RPMI7951 (cell line): ENCODE measurements around the gene CSH1. TPM values are rescaled to one million over a fixed set of nuclear protein-coding genes. Genes with fewer than 3 reads are reported as not detected.
"Not testable (repeated sequence)": the region's sequence is repeated elsewhere in the genome, so short reads cannot be mapped to it uniquely, and the experiment has no call there.

Source experiments
- DNase-seq: peaks from one replicate; pipeline ENCODE4 v3.0.0-alpha.2; 2012; ENCODE audit warnings: low read depth
- total RNA-seq: library from RNA; depleted of rRNA; stranded (reverse); fragments of >200 nt; shearing (Covaris generic); gene quantifications from 2 replicates; pipeline ENCODE4 v1.2.3, GENCODE V29; 2014; rRNA removed

CSH1 gene
- not detected in 2 replicates for total RNA-seq

DNA sequence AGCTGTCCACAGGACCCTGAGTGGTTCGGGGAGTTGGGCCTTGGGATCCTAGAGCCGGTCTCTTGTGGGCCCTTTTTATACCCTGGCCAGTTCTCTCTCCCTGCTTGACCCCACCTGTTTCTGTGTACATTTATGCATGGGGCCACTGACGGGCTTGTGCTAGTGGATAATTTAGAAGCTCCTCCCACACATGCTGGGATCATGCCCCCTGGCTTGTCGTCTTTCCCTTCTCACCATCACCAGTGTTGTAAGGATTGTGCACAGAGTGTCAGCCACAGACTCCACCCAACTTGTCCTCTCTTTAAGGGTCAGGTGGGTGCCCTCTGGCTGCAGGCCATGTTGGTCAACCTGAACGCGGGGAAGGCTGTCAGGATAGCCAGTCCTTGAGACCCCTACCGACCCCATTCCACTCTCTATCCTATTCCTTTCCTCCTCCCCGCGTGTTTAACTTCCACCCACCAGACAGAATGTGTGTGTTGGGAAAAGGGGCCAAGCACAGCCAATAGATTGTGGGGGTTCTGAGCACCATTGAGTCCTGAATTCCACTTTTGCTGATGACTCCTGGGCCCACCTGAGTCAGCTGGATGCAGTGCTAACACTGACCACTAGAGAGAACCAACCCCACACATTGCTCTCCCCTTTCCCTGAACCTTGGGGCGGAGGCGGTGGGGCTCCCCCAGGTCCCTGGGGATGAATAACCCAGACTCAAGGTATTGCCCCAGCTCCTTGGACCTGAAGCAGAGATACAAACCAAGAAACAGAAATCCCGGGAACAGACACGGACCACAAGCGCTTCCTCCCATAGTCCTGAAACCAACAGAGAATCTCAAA is at the start of gene CSH1:
CSH1 (minus strand) TSS at position 51 of the 831 bp plus-strand sequence. CDS start 63 bp downstream, outside the sequence.
- not testable (repeated sequence) for DNase-seq

DNA sequence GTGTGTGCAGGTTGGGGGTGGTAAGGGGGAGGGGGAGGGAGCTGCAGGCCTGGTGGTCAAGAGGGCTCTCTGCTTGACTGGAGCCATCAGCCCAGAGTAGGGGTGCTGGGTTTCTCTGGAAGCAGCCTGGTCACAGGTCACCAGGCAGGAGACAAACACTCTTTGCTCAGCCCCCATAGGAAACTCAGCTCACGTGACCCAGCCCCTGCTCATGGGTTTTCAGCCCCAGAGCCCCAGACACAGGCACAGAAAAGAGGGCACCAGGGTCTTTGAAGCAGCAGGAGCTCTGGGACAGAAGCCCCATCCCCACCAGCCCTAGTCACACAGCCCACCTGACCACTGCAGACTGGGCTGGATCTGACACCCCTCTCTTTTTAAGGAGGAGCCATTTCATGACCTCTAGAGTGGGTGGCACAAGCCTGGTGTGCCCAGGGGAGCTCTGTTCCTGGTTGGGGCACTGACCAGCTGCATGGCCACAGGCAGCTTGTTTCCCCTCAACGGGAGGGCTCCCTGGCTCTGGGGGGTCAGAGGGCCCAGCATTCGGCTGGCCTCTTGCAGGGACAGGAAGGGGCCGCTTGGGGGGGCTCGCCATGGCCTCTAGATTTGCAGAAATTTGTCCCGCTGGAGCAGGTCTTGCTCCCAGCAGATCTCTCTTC is 49.5 kb upstream of the CSH1 start:
- DNase-seq = no peak

DNA sequence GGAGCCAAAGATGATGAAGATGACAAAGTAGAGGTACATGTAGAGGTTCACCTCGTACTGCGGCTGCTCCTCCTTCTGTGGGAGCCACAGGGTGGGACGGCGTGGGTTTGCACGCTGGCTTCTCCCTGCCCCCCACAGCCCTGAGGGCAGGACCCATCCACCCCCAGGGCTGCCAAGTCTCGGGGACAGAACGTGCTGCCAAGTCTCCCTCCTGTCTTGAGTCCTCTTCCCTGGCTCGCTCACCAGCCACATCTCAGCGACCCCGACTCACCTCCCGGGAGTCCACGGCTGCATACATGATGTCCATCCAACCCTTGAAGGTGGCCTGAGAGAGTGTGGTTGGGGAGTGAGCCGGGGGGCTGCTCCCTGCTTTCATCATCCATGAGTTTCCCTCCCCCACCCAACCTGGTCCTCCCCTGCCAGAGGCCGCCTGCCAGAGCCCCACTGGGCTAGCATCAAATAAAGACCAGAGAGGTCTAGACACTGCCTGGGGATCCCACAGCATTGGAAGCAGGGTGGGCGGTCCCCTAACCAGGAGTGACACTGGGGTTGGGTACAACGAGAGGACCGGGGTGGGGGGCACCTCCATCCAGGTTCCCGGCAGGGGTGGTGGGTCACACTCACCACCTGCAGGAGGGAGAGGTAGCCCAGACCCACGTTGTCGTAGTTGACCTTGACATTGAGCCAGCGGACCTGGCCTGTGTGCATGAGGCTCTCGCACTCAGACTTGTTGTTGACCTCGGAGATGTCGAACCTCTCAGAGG is 48.5 kb upstream of the CSH1 start:
- DNase-seq = no peak

DNA sequence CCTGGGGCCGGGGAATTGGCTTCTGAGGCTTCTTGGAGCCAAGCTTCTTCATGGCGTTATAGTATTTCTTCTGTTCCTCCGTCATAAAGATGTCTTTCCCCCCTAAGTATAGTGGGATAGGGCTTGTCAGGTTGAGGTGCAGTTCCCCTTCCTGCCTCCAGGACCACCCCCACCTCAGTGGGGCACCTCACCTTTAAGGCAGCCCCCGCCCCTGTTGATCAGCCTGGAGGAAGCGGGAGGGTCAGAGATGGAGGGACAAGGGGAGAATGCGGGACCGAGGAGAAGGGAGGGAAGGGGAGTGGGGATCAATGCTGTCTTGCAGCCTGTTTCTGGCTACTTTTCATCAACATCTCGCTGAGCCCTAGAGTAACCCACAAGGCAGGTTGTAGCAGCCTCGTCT is 47.4 kb upstream of the CSH1 start:
- no peak for DNase-seq

DNA sequence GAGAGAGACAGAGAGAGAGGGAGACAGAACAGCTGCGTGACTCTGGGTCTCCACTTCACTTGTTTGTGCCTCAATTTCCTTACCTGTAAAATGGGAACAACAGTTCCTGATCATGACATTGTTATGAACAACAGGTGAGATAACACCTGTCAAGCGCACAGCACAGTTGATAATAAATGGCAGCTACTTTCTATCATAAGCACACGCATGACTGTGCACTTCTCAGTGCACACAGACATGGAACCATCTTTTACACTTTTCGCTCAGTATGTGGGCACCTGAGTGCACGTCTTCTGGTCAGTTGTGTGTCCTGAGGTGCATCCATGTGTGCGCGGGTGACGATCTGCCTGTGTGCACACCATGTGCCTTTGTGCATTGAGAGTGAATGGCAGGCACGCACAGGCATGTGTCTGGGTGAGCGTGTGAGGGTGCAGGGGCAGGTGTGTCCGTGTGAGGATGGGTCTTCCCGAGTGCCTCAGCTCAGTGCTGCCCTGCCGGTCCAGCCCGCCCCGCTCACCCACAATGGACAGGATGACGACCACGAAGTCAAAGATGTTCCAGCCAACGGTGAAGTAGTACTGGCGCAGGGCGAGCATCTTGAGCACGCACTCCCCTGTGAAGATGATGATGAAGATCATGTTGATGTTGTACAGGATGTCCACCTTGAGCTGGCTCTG is 46.1 kb upstream of the CSH1 start:
- DNase-seq = no peak

DNA sequence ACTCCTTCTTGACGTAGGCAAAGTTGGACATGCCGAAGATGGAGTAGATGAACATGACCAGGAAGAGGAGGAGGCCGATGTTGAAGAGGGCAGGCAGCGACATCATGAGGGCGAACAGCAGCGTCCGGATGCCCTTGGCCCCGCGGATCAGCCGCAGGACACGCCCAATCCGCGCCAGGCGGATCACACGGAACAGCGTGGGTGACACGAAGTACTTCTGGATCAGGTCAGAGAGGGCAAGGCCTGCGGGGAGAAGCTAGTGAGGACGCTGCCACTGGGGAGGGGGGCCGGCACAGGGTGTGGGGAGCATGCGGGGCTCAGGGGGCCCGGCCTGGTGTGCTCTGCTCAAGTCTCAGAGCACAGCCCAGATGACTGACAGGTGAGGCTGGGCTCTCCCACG is 45.4 kb upstream of the CSH1 start:
- no peak for DNase-seq

DNA sequence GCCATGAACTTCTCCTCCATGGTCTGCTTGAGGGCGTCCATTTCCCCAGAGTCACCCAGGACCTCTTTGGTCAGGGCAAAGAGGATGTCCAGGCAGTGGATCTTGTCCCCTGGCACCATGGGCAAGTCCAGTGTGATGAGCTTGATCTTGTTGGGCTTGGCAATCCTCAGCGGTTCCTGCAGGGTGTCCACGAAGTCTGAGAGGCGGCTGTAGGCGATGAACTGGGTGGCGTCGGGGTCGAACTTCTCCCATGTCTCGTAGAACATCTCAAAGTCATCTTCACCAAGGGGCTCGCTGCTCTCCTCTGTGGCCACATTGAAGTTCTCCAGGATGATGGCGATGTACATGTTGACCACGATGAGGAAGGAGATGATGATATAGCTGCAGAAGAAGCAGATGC is 44.8 kb upstream of the CSH1 start:
- DNase-seq = no peak

DNA sequence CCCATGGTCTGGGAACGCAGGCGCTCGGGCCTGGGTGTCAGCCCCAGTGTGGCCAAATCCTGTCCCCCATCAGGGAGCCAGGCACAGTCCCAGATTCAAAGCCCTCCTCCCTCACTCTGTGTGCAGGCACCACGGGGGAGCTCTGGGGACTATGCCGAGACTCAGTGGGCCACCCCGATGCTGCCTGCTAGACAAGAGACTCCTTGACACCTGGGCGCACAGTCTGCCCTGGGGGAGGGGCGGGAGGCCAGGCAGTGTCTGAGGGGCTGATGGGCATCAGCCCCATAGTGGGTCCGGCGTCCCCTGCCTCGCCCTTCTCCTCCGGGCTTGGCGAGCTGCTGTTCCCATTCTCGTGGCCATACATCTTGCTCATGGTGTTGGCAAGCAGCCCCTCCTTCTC is 44.2 kb upstream of the CSH1 start:
- DNase-seq = no peak

DNA sequence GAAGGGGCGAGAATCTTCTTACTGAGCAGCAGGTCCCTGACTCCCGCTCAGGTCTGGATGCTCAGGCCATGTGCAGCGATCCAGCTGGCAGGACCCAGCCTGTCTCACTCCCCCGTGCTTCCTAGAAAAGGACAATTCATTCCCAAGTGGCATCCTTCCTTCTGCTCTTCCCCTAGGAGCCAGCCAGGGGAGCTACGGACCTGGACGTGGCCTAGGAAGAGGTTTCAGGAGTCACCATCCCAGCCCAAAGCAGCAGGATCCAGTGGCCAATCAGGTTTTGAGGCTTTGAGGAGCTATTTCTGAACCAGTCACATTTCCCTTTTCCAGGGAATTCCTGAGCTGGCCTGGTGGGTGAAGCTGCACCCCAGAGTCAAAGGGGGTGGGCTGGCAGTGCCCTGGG is 43.5 kb upstream of the CSH1 start:
- DNase-seq = no peak

DNA sequence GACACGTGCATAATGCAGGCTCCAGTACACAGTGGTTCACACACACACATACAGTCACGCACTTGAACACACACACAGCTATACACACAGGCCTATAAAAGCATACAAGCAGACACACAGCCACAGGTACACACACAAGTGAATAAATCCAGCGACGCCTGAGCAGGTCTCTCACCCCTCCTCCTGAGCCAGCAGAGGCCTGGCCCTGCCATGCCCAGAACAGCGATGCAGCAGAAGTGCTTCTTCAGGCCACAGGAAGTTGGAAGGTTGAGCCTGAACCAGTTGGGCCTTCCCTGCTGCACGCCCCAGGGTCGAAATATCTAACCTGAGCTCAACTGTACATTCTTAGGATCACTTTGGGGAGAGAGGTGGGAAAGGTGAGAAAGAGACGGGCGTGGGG is 43.0 kb upstream of the CSH1 start:
- DNase-seq = no peak

DNA sequence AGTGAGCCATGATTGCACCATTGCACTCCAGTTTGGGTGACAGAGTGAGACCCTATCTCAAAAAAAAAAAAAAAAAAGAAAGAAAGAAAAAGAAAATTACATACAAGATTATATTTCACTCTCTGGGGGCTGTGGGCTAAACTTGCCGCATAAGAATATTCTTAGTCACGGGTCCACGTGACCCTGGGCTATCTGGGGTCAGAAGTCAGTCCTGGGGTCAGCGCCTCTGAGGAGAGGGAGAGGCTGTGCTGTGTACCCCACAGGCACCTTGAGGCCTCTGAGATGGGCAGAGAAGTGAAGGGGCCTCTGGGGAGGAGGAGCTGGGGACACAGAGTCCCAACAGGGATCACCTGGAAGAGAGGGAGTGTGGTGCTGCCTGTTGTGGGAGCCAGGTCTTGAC is 41.5 kb upstream of the CSH1 start:
- no peak for DNase-seq

DNA sequence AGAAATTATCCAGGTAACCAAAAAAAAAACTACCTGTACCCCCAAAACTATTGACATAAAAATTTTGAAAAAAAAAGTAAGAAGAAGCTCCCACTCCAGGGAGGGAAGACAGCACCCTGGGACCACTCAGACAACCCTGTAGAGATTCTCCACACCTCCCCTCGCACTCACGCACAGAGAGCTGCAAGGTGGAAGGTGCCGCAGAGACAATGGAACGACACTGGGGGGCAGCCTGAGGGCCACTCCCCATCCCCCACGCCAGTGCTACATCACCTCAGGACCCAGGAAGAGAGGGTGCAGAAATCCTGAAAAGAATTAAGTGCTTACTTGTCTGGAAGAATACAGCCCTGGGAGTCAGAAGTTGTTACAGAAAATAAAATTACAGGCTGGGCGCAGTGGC is 40.9 kb upstream of the CSH1 start:
- no peak for DNase-seq

DNA sequence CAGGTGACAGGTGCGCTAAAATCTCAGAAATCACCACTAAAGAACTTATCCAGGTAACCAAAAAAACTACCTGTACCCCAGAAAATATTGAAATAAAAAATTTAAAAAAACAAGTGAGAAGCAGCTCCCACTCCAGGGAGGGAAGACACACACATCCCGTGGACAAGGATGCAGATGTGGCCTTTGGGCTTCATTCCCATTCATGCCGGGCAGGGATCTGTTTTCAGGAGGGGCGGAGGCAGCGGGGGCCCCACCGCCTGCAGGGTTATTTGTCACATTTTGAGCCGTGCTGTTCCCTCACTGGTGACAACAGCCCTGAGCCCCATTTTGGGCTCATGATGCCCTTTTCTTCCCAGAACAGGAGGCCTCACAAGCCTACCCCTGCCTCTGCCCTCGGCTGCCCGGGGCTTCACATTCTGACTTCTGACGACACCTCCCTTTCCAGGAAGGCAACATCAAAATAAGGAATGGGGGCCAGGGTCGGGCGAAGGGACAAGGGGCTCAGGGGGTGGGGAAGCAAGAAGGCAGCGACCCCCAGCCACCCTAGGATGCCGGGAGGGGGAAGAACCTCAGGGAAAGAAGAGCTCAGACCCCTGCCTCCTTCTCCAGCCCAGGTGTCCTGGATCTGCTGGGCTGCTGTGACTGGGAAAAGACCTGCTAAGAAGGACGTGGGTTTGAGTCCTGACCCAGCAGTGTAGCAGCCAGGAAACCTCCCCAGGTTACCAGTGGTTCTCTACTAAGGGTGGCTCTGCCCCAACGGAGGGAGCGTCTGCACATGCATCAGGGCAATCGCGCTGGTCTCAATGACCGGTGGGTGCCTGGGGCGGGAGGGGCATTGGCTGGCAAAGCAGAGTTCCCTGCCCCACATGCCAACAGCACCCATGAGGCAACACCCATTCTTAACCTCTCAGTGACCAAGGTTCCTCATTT is 38.1 kb upstream of the CSH1 start:
- no peak for DNase-seq

DNA sequence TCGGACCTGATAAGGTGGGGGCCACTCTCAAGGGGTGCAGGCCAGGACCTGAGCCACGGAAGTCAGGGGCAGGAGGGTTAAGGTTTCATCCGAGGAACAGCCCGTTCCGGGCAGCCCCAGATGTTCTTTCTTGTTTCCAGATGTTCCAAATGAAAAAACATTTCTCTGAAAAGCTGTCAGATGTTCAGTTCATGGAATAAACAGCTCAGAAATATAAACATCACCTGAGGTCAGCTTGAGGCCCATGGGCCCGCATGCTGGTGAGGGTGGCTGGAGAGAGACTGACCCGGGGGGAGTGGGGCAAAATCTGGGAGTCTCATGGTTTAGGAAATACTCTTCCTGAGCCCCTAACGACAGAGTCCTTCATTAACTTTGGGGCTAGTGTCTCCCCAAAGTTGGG is 37.2 kb upstream of the CSH1 start:
- DNase-seq = no peak

DNA sequence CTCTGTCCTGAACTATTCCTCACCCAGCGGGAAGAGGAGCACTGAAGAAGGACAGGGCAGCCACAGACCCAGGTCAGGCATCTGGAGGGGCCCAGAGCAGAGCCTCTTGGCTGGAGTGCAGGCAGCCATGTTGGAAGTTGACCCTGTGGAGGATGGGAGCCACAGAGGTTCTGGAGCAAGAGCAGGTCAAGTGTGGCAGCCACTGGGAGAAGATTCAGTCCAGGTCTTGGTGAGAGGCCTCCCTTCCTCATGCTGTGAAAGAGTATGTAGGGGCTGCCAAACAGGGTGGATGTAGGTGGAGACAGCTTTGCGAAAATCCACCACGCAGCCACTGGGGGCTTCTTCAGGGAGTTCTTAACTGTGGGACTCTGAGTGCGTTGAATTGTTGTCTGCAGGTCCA is 36.3 kb upstream of the CSH1 start:
- no peak for DNase-seq

DNA sequence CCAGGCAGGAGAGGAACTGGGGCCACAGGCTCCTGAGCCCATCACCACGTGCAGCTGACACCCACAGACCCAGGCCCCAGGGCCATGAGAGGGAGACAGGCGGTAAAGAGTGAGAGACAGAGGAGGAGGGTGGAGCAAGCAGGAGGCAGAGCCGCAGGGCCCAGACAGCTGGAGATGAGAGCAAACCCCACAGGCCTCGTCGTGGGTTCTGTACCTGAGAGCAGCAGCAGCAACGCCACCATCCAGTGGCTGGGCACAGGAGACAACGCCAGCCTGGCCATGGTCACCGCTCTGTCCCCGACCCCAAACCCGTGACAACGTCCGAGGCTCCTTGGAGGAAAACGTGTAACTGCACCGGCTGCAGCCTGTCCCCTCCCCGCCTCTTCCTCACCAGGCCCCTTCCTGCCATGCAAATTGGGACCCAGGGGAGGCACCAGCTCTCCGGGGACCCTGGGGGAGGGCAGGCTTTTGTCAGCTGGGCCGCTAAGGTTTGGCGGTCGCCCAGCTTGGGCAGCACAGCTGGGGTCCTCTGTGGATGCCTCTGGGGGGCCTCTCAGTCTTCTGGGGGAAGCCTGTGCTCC is 35.7 kb upstream of the CSH1 start, which contains the start of gene CD79B:
CD79B (minus strand) TSS at position 351 of the 581 bp plus-strand sequence; CDS start at position 281, 70 bp downstream.
- DNase-seq = no peak

DNA sequence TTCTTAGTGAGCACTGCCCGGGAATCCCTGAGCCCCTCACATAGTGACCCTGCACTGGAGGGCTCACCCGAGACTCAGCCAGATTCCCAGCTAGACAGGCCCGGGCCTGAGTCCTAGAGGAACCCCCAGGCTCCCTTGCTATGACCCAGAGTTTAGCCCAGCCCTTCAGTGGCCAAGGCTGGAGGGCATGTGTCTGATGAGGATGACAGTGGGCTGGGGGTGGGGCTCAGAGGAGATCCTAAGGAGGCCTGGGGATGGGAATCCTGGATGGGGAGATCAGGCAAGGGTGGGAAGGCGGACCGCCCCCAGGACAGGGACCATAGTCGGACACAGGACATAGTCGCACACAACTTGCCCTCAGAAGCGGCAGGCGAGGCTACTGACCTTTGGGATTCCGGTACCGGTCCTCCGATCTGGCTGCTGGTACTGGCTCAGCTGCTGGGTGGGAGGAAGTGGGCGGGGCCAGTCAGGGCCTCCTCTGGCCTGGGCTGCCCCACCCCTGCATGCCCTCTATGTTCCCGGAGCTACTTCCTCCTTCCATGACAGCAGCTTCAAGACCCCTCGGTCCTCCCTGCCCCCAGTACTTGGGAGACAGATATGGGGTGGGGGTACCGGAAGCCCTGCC is 34.7 kb upstream of the CSH1 start:
- no peak for DNase-seq

DNA sequence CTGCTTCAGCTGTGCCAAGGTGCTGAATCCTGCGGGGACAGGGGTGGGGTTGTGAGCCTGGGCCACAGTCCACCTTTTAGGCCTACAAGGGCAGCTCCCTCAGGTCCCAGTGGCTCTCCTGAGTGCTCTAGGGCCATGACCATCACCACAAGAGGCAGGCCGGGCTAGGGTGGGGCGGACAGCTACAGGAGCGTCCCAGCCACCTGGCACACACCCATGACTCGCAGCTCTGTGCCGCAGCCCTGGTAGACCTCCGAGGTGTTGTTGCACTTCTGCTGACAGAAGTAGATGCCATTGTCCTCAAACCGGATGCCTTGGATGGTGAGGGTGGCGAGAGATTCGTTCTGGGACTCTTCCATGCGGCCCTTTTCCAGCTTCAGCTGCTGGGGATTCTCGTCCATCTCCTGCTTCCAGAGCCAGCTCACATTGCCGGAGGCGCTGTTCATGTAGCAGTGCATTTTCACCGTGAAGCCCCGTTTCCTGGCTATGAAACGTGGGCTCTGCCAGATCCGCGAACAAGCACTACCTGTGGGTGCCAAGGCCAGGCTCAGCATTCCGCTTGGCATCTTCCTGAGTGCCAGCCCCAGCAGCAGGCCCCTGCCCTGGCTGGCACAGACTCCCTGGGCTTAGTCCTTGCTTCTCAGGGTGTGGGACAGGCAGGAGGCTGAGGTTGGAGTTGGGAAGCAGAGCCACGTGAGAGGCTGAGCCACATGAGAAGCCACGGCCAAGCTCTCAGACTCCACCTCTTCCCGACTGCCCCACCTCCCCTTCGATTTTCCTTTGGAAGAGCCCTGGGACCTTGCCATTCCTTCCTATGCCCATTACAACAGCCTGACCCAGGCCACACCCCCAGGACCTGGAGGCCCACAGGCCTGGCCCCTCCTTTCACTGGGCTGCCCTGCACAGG is 33.7 kb upstream of the CSH1 start:
- DNase-seq = no peak
